Measurements from ENCODE around the gene IMP3.

GRCh38 chr15:75649045-75649761 lies 9.2 kb upstream of the IMP3 start:
- TF ChIP-seq, protein P1, sequence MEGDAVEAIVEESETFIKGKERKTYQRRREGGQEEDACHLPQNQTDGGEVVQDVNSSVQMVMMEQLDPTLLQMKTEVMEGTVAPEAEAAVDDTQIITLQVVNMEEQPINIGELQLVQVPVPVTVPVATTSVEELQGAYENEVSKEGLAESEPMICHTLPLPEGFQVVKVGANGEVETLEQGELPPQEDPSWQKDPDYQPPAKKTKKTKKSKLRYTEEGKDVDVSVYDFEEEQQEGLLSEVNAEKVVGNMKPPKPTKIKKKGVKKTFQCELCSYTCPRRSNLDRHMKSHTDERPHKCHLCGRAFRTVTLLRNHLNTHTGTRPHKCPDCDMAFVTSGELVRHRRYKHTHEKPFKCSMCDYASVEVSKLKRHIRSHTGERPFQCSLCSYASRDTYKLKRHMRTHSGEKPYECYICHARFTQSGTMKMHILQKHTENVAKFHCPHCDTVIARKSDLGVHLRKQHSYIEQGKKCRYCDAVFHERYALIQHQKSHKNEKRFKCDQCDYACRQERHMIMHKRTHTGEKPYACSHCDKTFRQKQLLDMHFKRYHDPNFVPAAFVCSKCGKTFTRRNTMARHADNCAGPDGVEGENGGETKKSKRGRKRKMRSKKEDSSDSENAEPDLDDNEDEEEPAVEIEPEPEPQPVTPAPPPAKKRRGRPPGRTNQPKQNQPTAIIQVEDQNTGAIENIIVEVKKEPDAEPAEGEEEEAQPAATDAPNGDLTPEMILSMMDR (IDR thresholded peaks at IDR 0.05) = no peak
- TF ChIP-seq POLR2A (IDR thresholded peaks at IDR 0.05) = no peak
- TF ChIP-seq EP300 (IDR thresholded peaks at IDR 0.05) = no peak
